Body of pancreas (tissue), 4 donors: ENCODE data around the gene FIBCD1.

Source experiments
- POLR2A ChIP-seq, 3 donors: fragments of 450-650 bp; IDR thresholded peaks; one replicate each; pipeline ENCODE4 v1.6.1; 2016; ENCODE audit warnings: antibody characterized with exemption in 3 of 3, mild to moderate bottlenecking in 2 of 3
- TF ChIP-seq, protein P1 (sequence below), 7 experiments: fragments of 450-650 bp in 4 of 7; fragments of 200-600 bp in 3 of 7; sonication (generic) in 3 of 7; IDR thresholded peaks; one replicate each; pipeline ENCODE4 v1.5.1; 2016 to 2019; ENCODE audit warnings: antibody characterized with exemption in 7 of 7

DNA sequence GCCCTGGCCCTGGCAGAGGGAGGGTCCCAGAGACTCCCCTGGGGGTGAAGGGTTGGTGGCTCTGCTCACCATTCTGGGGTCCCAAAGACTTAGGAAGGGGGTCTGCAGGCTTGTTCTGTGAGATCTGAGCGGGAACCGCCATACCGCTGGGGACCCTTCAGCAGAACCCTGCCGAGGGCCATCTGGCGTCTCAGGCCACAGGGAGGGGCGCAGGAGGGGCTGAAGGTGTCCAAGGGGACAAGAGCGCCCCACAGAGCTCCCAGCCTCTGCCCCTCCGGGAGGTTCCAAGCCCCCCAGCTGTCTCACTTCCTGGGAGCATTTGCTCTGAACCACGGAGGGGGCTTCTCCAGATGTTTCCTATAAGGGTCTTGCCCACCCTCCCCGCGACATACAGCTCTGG, 4.8 kb downstream of the FIBCD1 start:
- no peak for TF ChIP-seq POLR2A (IDR thresholded peaks at IDR 0.05)
- TF ChIP-seq, protein P1, sequence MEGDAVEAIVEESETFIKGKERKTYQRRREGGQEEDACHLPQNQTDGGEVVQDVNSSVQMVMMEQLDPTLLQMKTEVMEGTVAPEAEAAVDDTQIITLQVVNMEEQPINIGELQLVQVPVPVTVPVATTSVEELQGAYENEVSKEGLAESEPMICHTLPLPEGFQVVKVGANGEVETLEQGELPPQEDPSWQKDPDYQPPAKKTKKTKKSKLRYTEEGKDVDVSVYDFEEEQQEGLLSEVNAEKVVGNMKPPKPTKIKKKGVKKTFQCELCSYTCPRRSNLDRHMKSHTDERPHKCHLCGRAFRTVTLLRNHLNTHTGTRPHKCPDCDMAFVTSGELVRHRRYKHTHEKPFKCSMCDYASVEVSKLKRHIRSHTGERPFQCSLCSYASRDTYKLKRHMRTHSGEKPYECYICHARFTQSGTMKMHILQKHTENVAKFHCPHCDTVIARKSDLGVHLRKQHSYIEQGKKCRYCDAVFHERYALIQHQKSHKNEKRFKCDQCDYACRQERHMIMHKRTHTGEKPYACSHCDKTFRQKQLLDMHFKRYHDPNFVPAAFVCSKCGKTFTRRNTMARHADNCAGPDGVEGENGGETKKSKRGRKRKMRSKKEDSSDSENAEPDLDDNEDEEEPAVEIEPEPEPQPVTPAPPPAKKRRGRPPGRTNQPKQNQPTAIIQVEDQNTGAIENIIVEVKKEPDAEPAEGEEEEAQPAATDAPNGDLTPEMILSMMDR (IDR thresholded peaks at IDR 0.05) = no peak
